Stimulated activated CD4-positive, alpha-beta T cell treated with anti-CD3 and anti-CD28 coated beads, Interleukin-4, amount 100 ng/mL, for 24 hours (primary cell): ENCODE measurements around the gene DHH.
A peak's percentile ranks its signal among the peaks of the same experiment; 100 is the strongest.

Experiments used
- DNase-seq: peaks from one replicate; pipeline ENCODE4 v3.0.0-alpha.2; 2020

The DHH gene

GRCh38 chr12:49108958-49109404 is 14.4 kb upstream of the DHH start:
- no peak for DNase-seq

- DNase-seq: no peak
Measured at GRCh38 chr12:49105504-49106084, 11.0 kb upstream of the DHH start.

- no peak for DNase-seq
Measured at GRCh38 chr12:49104822-49105221, 10.2 kb upstream of the DHH start.

GRCh38 chr12:49100380-49100779 is 5.8 kb upstream of the DHH start:
- no peak for DNase-seq

GRCh38 chr12:49098703-49099102 is 4.1 kb upstream of the DHH start:
- no peak for DNase-seq

GRCh38 chr12:49098035-49098451 is 3.4 kb upstream of the DHH start:
- DNase-seq: peak; percentile 68

GRCh38 chr12:49097381-49097780 is 2.8 kb upstream of the DHH start:
- no peak for DNase-seq

- no peak for DNase-seq
Measured at GRCh38 chr12:49094975-49095365, 369 bp upstream of the DHH start.

GRCh38 chr12:49093792-49094159 is 825 bp downstream of the DHH start:
- DNase-seq: no peak

GRCh38 chr12:49092816-49093406 is 1.7 kb downstream of the DHH start:
- no peak for DNase-seq

GRCh38 chr12:49092086-49092815 is 2.4 kb downstream of the DHH start:
- DNase-seq: peak; percentile 72

- DNase-seq: no peak
Measured at GRCh38 chr12:49091836-49092085, 2.8 kb downstream of the DHH start.

- no peak for DNase-seq
Measured at GRCh38 chr12:49091056-49091835, 3.4 kb downstream of the DHH start.

- peak; percentile 33 for DNase-seq
Measured at GRCh38 chr12:49089821-49090773, 4.5 kb downstream of the DHH start.

- no peak for DNase-seq
Measured at GRCh38 chr12:49088932-49089330, 5.7 kb downstream of the DHH start.

GRCh38 chr12:49088150-49088931 is 6.3 kb downstream of the DHH start:
- DNase-seq: peak; percentile 77

- no peak for DNase-seq
Measured at GRCh38 chr12:49086116-49086515, 8.5 kb downstream of the DHH start.

GRCh38 chr12:49084438-49084837 is 10.2 kb downstream of the DHH start:
- DNase-seq: no peak

- DNase-seq: no peak
Measured at GRCh38 chr12:49079793-49080192, 14.8 kb downstream of the DHH start.

- no peak for DNase-seq
Measured at GRCh38 chr12:49070971-49071370, 23.6 kb downstream of the DHH start.

- DNase-seq: peak; percentile 99
Measured at GRCh38 chr12:49069507-49070346, 24.9 kb downstream of the DHH start, which contains the start of gene RHEBL1. Gene RHEBL1 (minus strand): TSS chr12:49069979. CDS start chr12:49069785, 194 bp downstream.
